Activated CD4-positive, alpha-beta T cell treated with anti-CD3 and anti-CD28 coated beads, Interleukin-2, amount 50 U/mL, for 16 hours (primary cell): ENCODE results near the gene U2SURP.
"Not testable (repeated sequence)": the region's sequence is repeated elsewhere in the genome, so short reads cannot be mapped to it uniquely, and the experiment has no call there.

Experiments used
- DNase-seq: peaks from one replicate; pipeline ENCODE4 v3.0.0-alpha.2; 2020

Gene U2SURP

GRCh38 chr3:143024351-143024960 is 23.1 kb downstream of the U2SURP start:
- no peak for DNase-seq

GRCh38 chr3:143031327-143031726 is 30.0 kb downstream of the U2SURP start:
- DNase-seq, result no peak

- DNase-seq, result not testable (repeated sequence)
Observed at GRCh38 chr3:143031796-143032387, 30.5 kb downstream of the U2SURP start.

GRCh38 chr3:143035466-143036211 is 34.3 kb downstream of the U2SURP start:
- DNase-seq, result no peak

GRCh38 chr3:143036557-143036956 is 35.2 kb downstream of the U2SURP start:
- no peak for DNase-seq

GRCh38 chr3:143037867-143038266 is 36.5 kb downstream of the U2SURP start:
- DNase-seq, result no peak

- peak; percentile 10 for DNase-seq
Observed at GRCh38 chr3:143040261-143040879, 39.0 kb downstream of the U2SURP start.

- no peak for DNase-seq
Observed at GRCh38 chr3:143041903-143042302, 40.5 kb downstream of the U2SURP start.

- no peak for DNase-seq
Observed at GRCh38 chr3:143045639-143046038, 44.3 kb downstream of the U2SURP start.

- not testable (repeated sequence) for DNase-seq
Observed at GRCh38 chr3:143046075-143046474, 44.7 kb downstream of the U2SURP start.

GRCh38 chr3:143054011-143054410 is 52.6 kb downstream of the U2SURP start:
- DNase-seq, result no peak

- DNase-seq, result no peak
Observed at GRCh38 chr3:143056372-143056771, 55.0 kb downstream of the U2SURP start.

GRCh38 chr3:143060906-143061305 is 59.5 kb downstream of the U2SURP start:
- DNase-seq, result peak; percentile 87

GRCh38 chr3:143063018-143063417 is 61.6 kb downstream of the U2SURP start:
- no peak for DNase-seq

- no peak for DNase-seq
Observed at GRCh38 chr3:143064777-143065176, 63.4 kb downstream of the U2SURP start.

- DNase-seq, result no peak
Observed at GRCh38 chr3:143065364-143065763, 64.0 kb downstream of the U2SURP start.

GRCh38 chr3:143066033-143066432 is 64.7 kb downstream of the U2SURP start:
- DNase-seq, result no peak

- DNase-seq, result no peak
Observed at GRCh38 chr3:143067201-143067600, 65.8 kb downstream of the U2SURP start.

- DNase-seq, result no peak
Observed at GRCh38 chr3:143068059-143068458, 66.7 kb downstream of the U2SURP start.

- DNase-seq, result no peak
Observed at GRCh38 chr3:143070977-143071551, 69.7 kb downstream of the U2SURP start.

- DNase-seq, result no peak
Observed at GRCh38 chr3:143071776-143072175, 70.4 kb downstream of the U2SURP start.

- DNase-seq, result not testable (repeated sequence)
Observed at GRCh38 chr3:143072298-143073020, 71.1 kb downstream of the U2SURP start.

GRCh38 chr3:143073541-143073940 is 72.2 kb downstream of the U2SURP start:
- not testable (repeated sequence) for DNase-seq
